ENCODE results near the gene FAM83G. TPM values are rescaled to one million over a fixed set of nuclear protein-coding genes. Genes with fewer than 3 reads are reported as not detected.
"Not testable (repeated sequence)": the region's sequence is repeated elsewhere in the genome, so short reads cannot be mapped to it uniquely, and the experiment has no call there.

FAM83G gene
- total and polyA plus RNA-seq, 8 donors: 8.2 to 41.1 (median 14.2) TPM

DNA sequence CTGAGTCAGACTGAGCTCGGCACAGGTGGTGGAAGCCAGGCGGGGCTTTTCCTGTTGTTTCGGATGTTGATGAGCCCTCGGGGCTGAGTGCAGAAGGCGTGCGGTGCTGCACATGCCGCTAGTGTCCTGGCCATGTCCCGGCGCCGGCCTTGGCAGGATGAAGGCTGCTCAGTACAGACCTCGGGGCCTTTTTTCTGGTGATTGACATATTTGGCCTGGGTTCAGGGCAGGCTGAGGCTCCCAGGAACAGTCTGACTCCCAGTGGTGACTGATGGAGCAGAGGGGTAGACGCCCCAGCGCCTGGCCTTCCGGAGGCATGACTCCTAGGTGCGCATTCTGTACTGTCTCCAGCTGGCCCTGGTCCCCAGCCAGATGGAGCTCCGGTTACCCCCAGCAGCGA is 33.4 kb upstream of the FAM83G start:
- H3K4me3 ChIP-seq; intact Hi-C loops (cut with DNase I; ENCODE audit: low total_unique reads); H3K27me3 ChIP-seq; H3K4me1 ChIP-seq; H3K36me3 ChIP-seq; DNase-seq; H3K9me3 ChIP-seq; H3K27ac ChIP-seq: not testable (repeated sequence)
- WGBS, 5 donors: no CpG with 5 or more reads among the region's 17 CpGs

DNA sequence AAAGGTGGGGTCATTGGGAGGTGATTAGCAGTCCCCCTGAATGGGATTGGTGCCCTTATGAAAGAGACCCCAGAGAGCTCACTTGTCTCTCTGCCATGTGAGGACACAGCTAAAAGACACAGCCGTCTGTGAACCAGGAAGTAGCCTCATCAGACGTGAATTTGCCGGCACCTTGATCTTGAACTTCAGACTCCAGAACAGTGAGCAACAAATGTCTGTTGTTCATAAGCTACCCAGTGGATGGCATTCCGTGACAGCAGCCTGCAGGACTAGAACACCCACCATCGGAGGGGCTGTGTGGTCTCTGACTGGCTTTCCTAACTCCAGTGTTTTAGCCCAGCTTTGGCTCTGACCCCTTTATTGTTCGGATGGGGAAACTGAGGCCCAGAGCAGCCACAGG is 33.0 kb upstream of the FAM83G start:
- WGBS, 5 donors: no CpG with 5 or more reads among the region's 6 CpGs
- DNase-seq; H3K4me3 ChIP-seq; H3K36me3 ChIP-seq; H3K4me1 ChIP-seq; H3K9me3 ChIP-seq; H3K27ac ChIP-seq; H3K27me3 ChIP-seq; intact Hi-C loops (cut with DNase I; ENCODE audit: low total_unique reads): not testable (repeated sequence)

DNA sequence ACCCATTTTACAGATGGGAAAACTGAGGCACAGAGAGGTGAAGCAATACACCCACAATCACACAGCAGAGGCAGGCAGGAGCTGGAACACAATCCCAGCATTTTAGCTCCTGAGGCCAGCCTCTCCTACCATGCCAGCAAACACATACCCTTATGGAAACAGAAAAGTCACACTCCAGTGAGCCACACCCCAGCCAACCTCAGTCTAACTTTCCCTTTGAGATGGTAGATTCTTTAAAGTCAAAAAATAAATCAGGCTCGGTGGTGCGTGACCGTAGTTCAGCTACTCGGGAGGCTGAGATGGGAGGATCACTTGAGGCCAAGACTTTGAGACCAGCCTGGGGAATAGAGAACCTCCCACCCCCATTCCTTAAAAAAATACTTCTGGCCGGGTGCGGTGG is 31.6 kb upstream of the FAM83G start:
- H3K36me3 ChIP-seq; DNase-seq; H3K9me3 ChIP-seq; intact Hi-C loops (cut with DNase I; ENCODE audit: low total_unique reads); H3K27me3 ChIP-seq; H3K27ac ChIP-seq; H3K4me1 ChIP-seq; H3K4me3 ChIP-seq: not testable (repeated sequence)
- no CpG with 5 or more reads among the region's 6 CpGs for WGBS, 5 donors

DNA sequence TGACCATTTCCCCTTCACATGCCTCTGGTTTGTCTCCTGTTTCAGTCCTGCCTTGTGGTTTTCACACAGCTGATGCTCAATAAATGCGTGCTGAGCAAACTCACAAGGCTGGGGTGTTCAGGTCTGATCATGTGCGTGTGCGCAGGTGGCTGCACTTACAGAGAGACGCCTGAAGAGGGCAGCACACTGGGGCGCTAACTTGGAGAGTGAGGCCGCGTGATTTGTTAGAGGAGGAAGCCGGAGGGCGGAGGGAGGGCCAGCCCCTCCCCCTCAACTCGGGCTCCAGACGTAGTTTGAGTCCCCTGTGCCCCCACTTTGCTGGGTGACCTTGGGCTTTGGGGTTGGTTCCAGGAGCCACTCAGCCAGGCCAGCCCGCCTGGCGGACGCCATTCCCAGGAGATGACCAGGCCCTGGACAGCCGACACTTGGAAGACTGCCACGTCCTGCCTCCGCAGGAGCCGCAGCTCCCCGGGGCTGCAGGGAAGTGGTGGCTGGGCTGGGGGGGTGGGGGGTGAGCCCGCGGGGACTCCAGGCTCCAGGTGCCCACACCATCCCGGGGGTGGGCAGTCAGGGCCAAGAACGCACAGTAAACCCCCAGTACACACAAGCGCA is 27.9 kb upstream of the FAM83G start:
- H3K4me1 ChIP-seq; H3K4me3 ChIP-seq; intact Hi-C loops (cut with DNase I; ENCODE audit: low total_unique reads); H3K27me3 ChIP-seq; H3K9me3 ChIP-seq; H3K36me3 ChIP-seq; DNase-seq: not testable (repeated sequence)
- H3K27ac ChIP-seq: peak overlapping the region in 1 of 5 donors; percentile 68
- WGBS, 5 donors: 29 to 50% methylated on average over 2 to 3 of the region's 24 CpGs; no CpG with 5 or more reads in 3 of the 5 donors

DNA sequence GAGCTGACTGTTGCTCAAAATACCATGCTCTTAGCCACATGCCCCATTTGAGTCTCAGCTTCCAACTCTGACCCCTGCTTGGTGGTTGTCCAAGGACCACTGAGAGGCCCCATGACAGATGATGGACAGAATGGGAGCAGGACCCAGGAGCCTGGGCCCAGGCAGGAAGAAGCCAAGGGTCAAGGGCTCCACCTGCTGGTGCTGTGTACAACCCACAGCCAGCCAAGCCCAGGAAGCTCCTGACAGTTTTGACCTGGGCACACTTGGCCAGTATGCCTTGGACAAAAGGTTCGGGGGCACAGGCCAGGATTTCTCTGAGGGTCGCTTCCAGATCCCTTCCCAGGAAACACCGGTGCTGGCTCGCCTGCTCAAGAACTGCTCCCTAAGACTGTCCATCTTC is 27.2 kb upstream of the FAM83G start:
- intact Hi-C loops (cut with DNase I; ENCODE audit: low total_unique reads); H3K9me3 ChIP-seq; H3K36me3 ChIP-seq; H3K4me1 ChIP-seq; H3K27me3 ChIP-seq; H3K4me3 ChIP-seq: not testable (repeated sequence)
- TF ChIP-seq, protein P1, sequence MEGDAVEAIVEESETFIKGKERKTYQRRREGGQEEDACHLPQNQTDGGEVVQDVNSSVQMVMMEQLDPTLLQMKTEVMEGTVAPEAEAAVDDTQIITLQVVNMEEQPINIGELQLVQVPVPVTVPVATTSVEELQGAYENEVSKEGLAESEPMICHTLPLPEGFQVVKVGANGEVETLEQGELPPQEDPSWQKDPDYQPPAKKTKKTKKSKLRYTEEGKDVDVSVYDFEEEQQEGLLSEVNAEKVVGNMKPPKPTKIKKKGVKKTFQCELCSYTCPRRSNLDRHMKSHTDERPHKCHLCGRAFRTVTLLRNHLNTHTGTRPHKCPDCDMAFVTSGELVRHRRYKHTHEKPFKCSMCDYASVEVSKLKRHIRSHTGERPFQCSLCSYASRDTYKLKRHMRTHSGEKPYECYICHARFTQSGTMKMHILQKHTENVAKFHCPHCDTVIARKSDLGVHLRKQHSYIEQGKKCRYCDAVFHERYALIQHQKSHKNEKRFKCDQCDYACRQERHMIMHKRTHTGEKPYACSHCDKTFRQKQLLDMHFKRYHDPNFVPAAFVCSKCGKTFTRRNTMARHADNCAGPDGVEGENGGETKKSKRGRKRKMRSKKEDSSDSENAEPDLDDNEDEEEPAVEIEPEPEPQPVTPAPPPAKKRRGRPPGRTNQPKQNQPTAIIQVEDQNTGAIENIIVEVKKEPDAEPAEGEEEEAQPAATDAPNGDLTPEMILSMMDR (IDR thresholded peaks at IDR 0.05): peak in 3 of 7 experiments; percentile 24 to 42 (median 35)
- peak in 1 of 2 donors; percentile 78 for DNase-seq
- WGBS, 5 donors: no CpG with 5 or more reads among the region's 4 CpGs
- H3K27ac ChIP-seq: peak overlapping the region in 2 of 5 donors; percentile 17 to 68

DNA sequence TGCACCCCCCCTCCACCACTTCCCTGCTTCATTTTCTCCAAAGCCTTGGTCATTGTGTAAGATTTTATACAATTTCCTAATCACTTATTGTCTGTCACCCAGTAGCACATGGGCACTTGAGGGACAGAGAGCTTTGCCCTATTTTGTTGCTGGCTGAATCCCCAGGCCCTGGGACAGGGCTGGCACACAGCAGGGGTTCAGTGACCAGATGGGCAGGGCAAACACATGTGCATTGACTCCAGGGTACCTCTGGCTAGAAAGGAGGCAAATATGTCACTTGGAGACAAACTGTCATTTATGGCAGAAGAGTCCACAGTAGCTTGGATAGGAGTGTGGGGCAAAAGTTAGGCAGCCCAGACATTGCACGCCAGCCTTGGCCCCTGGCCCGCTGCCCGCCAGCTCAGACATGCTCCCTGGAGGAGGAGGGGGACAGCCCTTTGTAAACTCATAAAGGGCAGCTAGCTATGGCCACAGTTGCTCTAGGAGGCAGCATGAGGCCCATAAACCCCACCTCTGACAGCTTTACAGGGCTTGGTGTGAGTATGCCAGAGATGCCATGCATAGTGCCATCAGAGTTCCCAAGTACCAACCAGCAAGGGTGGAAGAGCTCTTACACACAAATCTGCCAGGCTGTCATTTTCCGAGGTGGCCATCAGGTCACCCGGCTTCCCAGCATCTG is 26.3 kb upstream of the FAM83G start:
- H3K9me3 ChIP-seq; DNase-seq; H3K36me3 ChIP-seq; H3K27ac ChIP-seq; H3K27me3 ChIP-seq; H3K4me3 ChIP-seq; intact Hi-C loops (cut with DNase I; ENCODE audit: low total_unique reads); H3K4me1 ChIP-seq: not testable (repeated sequence)
- 60 to 89% (median 76%) methylated on average over 1 to 2 of the region's 5 CpGs; no CpG with 5 or more reads in 2 of the 5 donors for WGBS, 5 donors

DNA sequence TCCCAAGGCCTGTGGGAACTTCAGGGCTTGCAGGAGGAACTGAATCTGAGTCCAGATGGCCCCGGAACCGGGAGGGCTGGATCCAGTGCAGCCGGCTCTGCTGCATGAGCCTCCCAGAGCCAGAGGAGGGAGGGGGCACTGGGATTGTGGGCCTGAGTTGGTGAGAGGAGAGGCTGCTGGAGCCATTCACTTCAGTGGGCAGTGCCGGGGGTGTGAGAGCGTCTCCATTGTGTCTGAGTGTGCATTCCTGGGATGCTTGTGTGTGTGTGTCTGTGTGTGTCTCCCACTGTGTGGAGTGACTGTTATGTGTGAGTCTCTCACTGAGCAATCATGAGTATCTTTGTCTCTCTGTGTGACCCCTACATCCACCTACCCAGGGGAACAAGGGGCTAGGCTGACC is 25.2 kb upstream of the FAM83G start:
- 36 to 60% methylated on average over 1 to 2 of the region's 5 CpGs; no CpG with 5 or more reads in 3 of the 5 donors for WGBS, 5 donors
- H3K27me3 ChIP-seq; H3K4me1 ChIP-seq; DNase-seq; H3K27ac ChIP-seq; H3K9me3 ChIP-seq; intact Hi-C loops (cut with DNase I; ENCODE audit: low total_unique reads); H3K36me3 ChIP-seq; H3K4me3 ChIP-seq: not testable (repeated sequence)

DNA sequence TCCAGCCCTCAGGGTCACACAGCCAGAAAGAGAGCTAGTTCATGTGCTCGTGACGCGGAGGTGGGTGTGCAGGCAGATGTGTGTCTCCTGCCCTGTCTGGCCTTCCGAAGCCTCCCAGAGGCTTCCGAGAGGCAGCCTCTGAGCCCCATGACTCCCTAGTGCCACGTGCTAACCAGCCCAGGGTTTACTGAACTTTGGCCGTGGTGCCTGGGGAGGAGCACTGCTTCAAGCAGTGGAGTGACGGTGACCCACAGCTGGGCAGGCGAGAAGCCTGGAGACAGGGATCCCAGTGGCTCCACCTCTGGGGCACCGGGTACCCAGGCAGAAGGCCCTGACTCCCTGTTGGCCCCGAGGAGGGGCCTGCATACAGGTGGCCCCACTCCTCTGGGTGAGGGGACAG is 24.1 kb upstream of the FAM83G start:
- H3K4me1 ChIP-seq; H3K27me3 ChIP-seq; DNase-seq; intact Hi-C loops (cut with DNase I; ENCODE audit: low total_unique reads); H3K4me3 ChIP-seq; H3K27ac ChIP-seq; H3K9me3 ChIP-seq; H3K36me3 ChIP-seq: not testable (repeated sequence)
- WGBS, 5 donors: no CpG with 5 or more reads among the region's 11 CpGs
